IPS-20b (cell line): ENCODE results near the gene MARCHF10.
A peak's percentile ranks its signal among the peaks of the same experiment; 100 is the strongest.

ENCODE experiments used
- H3K27ac ChIP-seq: one replicate; pipeline ENCODE4 v1.5.1; 2013; ENCODE audit warnings: low read length
- H3K27me3 ChIP-seq: 2 replicates; pipeline ENCODE4 v1.6.1; 2013; ENCODE audit warnings: mild to moderate bottlenecking, low read length, inconsistent platforms; ENCODE audit not compliant: insufficient read depth
- H3K36me3 ChIP-seq: 2 replicates; pipeline ENCODE4 v1.6.1; 2013; ENCODE audit warnings: low read depth, mild to moderate bottlenecking, inconsistent platforms, low read length, moderate library complexity; ENCODE audit not compliant: insufficient read depth
- H3K4me1 ChIP-seq: 2 replicates; pipeline ENCODE4 v1.6.1; 2013; ENCODE audit warnings: mild to moderate bottlenecking, control low read depth, inconsistent platforms, low read length, moderate library complexity; ENCODE audit not compliant: insufficient read depth
- H3K4me3 ChIP-seq: 2 replicates; pipeline ENCODE4 v1.5.1; 2013; ENCODE audit warnings: mild to moderate bottlenecking, low read length, inconsistent platforms
- H3K9ac ChIP-seq: 2 replicates; pipeline ENCODE4 v1.6.1; 2013; ENCODE audit warnings: low read depth, mild to moderate bottlenecking, inconsistent platforms, low read length, moderate library complexity
- H3K9me3 ChIP-seq: 2 replicates; pipeline ENCODE4 v1.6.1; 2013; ENCODE audit warnings: mild to moderate bottlenecking, low read depth, low read length, inconsistent platforms; ENCODE audit not compliant: insufficient read depth

Gene MARCHF10

DNA sequence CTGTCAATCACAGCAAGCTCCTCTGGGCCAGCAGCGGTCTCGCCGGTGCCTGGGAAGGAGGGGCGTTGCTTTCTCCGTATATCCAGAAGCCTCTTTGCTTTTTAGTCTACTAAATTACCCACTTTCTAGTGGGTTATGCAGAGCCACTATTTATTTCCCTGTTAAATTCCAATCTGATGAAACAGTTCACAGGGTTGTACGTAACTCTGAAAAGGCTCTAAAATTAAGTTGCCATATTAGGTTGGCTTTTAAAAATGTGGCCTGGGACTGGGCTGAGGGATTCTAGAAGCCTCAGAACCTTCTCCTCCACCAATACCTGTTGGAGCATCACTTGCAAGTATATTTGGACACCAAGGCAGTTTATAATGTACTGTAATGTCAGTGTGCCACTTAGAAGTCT is 27.2 kb downstream of the MARCHF10 start:
- Histone ChIP-seq H3K36me3 (no peaks in the 10 kb centered on the region), H3K27me3 (no peaks in the 10 kb centered on the region), H3K9ac (no peak overlapping the region), H3K4me1 (peaks cover 3% of the 10 kb centered on the region; the same call in 1 of the 2 replicates), H3K9me3 (no peaks in the 10 kb centered on the region), H3K4me3 (no peak overlapping the region), H3K27ac (no peak overlapping the region)

DNA sequence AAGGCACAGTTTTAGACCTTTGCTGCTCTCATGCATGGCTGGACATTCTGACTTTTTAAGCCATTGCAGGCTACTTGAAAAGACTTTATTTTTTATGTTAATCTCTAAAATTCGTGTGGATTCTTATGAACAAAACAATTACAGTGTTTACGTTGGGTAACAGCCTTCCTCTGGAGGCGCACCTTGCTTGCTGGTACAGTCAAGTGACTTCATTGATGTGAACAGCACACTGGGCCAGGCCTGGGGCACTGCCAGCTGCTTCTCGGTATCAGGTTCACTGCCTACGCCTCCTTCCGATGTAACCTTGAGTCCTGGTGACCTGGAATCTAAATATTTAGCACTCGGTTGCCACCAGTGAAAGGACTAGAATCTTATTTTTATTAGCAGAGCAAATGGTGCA is 27.8 kb downstream of the MARCHF10 start:
- H3K4me3 ChIP-seq: no peak overlapping the region
- H3K9me3 ChIP-seq: no peaks in the 10 kb centered on the region
- no peaks in the 10 kb centered on the region for H3K36me3 ChIP-seq
- H3K27ac ChIP-seq: no peak overlapping the region
- H3K27me3 ChIP-seq: no peaks in the 10 kb centered on the region
- peaks cover 3% of the 10 kb centered on the region; the same call in 1 of the 2 replicates for H3K4me1 ChIP-seq
- no peak overlapping the region for H3K9ac ChIP-seq

DNA sequence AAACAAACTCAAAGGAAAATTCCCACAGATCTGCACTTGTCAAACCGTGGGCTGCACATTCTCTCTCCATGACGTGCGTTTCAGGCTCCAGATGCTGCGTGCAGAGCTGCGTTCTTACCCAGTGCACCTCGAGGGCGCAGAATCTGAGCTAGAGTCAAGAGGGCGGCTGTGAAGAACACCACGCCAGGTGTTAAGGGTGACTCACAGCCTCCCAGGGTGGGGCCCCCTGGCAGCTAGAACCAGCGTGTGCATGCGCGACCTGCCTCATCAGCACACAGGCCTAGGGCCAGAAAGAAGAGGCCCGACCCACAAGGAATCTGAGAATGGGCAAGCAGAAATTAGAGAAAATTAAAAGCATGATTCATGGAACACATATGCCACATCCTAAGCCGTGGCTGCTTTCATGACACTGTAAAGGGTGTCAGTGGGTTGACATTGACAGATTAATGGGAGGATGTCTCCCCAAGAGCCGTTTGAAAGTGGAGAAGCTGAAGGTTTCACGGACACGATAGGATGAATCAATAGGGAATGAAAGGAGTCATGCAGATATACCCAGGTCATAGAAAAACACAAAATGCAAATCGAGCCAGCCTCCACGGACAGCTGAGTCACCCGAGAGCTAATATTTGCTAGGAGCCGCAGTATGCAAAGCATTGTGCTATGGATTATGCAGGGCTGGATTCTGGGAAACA is 29.0 kb downstream of the MARCHF10 start:
- H3K27me3 ChIP-seq: no peaks in the 10 kb centered on the region
- H3K36me3 ChIP-seq: no peaks in the 10 kb centered on the region
- H3K27ac ChIP-seq: no peak overlapping the region
- no peak overlapping the region for H3K9ac ChIP-seq
- H3K9me3 ChIP-seq: no peaks in the 10 kb centered on the region
- peaks cover 3% of the 10 kb centered on the region; the same call in 1 of the 2 replicates for H3K4me1 ChIP-seq
- H3K4me3 ChIP-seq: no peak overlapping the region

- Histone ChIP-seq H3K36me3 (no peaks in the 10 kb centered on the region), H3K4me1 (peaks cover 3% of the 10 kb centered on the region; the same call in 1 of the 2 replicates), H3K9me3 (peaks cover 3% of the 10 kb centered on the region; the same call in 1 of the 2 replicates), H3K9ac (no peak overlapping the region), H3K27ac (no peak overlapping the region), H3K27me3 (no peaks in the 10 kb centered on the region), H3K4me3 (no peak overlapping the region)
Measured at GRCh38 chr17:62775876-62776275, 32.2 kb downstream of the MARCHF10 start.

- Histone ChIP-seq H3K27ac (no peak overlapping the region), H3K27me3 (no peaks in the 10 kb centered on the region)
Measured at GRCh38 chr17:62774338-62774737, 33.8 kb downstream of the MARCHF10 start.

DNA sequence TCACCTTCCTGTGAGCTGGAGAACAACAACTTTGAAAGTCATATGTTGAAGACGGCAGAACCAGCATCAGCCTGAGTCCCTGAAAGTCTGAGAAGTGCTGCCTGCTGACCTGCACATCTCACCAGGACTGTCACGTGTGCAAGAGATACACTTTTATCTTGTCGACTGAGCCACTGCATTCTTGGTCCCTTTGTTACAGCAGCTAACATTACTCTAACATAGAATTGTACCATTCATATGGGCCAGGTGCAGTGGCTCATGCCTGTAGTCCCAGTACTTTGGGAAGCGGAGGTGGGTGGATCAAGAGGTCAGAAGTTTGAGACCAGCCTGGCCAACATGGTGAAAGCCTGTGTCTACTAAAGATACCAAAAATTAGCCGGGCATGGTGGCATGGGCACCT is 40.1 kb downstream of the MARCHF10 start:
- no peaks in the 10 kb centered on the region for H3K36me3 ChIP-seq
- no peaks in the 10 kb centered on the region for H3K27me3 ChIP-seq
- H3K4me3 ChIP-seq: no peak overlapping the region
- H3K9me3 ChIP-seq: peaks cover 3% of the 10 kb centered on the region; the same call in 1 of the 2 replicates
- H3K27ac ChIP-seq: no peak overlapping the region
- no peaks in the 10 kb centered on the region for H3K4me1 ChIP-seq
- no peak overlapping the region for H3K9ac ChIP-seq

More at GRCh38 chr17:62774338-62774737, 33.8 kb downstream of the MARCHF10 start:
- Histone ChIP-seq H3K9ac (no peak overlapping the region), H3K9me3 (peaks cover 3% of the 10 kb centered on the region; the same call in 1 of the 2 replicates), H3K36me3 (no peaks in the 10 kb centered on the region), H3K4me1 (0 out of 2 replicates have a peak, but pooled peaks cover 3% of the 10 kb centered on the region), H3K4me3 (no peak overlapping the region)

GRCh38 chr17:62765351-62765750 is 42.8 kb downstream of the MARCHF10 start:
- Histone ChIP-seq H3K4me3 (no peak overlapping the region), H3K9ac (no peak overlapping the region), H3K27ac (no peak overlapping the region), H3K9me3 (no peaks in the 10 kb centered on the region), H3K36me3 (no peaks in the 10 kb centered on the region), H3K4me1 (peaks cover 13% of the 10 kb centered on the region; the same call in 1 of the 2 replicates), H3K27me3 (no peaks in the 10 kb centered on the region)

DNA sequence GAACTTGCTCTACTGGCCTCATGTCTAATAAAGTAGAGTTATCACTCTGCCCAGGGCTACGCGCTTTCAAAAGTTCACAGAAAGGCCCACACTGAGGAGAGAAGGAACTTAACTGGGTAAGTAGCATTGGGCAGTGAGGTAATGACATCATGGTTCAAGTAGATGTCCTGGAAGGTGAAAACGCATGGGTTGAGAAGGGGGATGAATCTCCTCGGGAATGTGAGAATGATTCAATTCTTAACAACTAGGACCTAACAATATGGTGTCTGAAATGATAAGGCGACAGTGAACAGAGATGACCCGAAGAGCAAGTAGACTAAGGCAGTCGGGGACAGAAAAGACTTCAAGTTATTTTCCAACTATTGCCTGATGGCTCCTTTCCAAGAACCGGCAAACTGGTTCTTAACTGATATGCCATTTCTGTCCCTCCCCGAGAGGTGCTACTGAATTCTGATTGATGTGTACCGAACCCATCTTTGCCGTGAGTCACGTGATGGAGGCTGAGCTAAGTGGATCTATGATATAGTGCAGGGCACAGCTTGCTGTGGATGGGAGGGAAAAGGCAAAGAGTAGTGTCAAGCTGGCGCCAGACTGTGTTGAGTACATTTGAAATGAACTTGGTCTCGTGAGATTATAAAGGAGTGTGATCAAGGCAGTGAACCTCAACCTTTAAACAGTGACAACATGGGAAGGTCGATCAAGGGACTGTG is 44.1 kb downstream of the MARCHF10 start:
- H3K27me3 ChIP-seq: no peaks in the 10 kb centered on the region
- no peaks in the 10 kb centered on the region for H3K9me3 ChIP-seq
- H3K27ac ChIP-seq: no peak overlapping the region
- H3K4me3 ChIP-seq: no peak overlapping the region
- H3K9ac ChIP-seq: no peak overlapping the region
- H3K4me1 ChIP-seq: peaks cover 18% of the 10 kb centered on the region; the same call in 1 of the 2 replicates
- no peaks in the 10 kb centered on the region for H3K36me3 ChIP-seq

GRCh38 chr17:62761884-62762283 is 46.2 kb downstream of the MARCHF10 start:
- Histone ChIP-seq H3K4me3 (no peak overlapping the region), H3K36me3 (no peaks in the 10 kb centered on the region), H3K27me3 (no peaks in the 10 kb centered on the region), H3K4me1 (peaks cover 18% of the 10 kb centered on the region; the same call in 1 of the 2 replicates), H3K9ac (peak overlapping the region; percentile 24; the same call in 1 of the 2 replicates), H3K27ac (no peak overlapping the region), H3K9me3 (no peaks in the 10 kb centered on the region)

- Histone ChIP-seq H3K4me3 (no peak overlapping the region), H3K36me3 (no peaks in the 10 kb centered on the region), H3K27me3 (no peaks in the 10 kb centered on the region), H3K27ac (no peak overlapping the region), H3K4me1 (peaks cover 18% of the 10 kb centered on the region; the same call in 1 of the 2 replicates), H3K9me3 (no peaks in the 10 kb centered on the region), H3K9ac (no peak overlapping the region; the same call in 1 of the 2 replicates)
Measured at GRCh38 chr17:62760945-62761267, 47.2 kb downstream of the MARCHF10 start.

GRCh38 chr17:62760059-62760944 is 47.8 kb downstream of the MARCHF10 start:
- no peak overlapping the region for H3K4me3 ChIP-seq
- H3K36me3 ChIP-seq: no peaks in the 10 kb centered on the region
- no peak overlapping the region; the same call in 1 of the 2 replicates for H3K9ac ChIP-seq
- no peaks in the 10 kb centered on the region for H3K27me3 ChIP-seq
- peaks cover 18% of the 10 kb centered on the region; the same call in 1 of the 2 replicates for H3K4me1 ChIP-seq
- no peak overlapping the region for H3K27ac ChIP-seq
- H3K9me3 ChIP-seq: no peaks in the 10 kb centered on the region
